ENCODE measurements around the gene CCNG2. TPM values are rescaled to one million over a fixed set of nuclear protein-coding genes. Genes with fewer than 3 reads are reported as not detected.
A peak's percentile ranks its signal among the peaks of the same experiment; 100 is the strongest.

CCNG2 gene
- total RNA-seq, 3 donors from 2014 or later (not counting 1 experiment from before 2014, with no cell fraction given): 35.5 to 91.5 (median 40.6) TPM

DNA sequence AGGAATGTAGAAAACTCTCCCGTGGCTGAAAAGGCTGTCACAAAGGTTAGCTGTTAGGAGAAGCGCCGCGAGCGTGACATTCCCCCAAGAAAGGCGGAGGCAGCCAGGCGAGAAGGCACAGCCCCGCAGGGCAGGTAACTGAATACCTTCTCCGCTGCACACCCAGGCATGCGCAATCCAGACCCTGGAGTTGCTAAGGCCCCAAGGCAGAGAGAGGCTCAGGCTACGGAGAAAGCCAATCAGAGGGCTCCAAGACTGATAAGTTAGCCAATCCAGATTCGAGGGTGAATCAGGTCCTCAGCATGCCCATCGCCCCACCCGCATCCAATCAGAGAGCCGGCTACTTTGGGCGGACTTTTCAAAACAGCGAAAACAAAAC lies 485 bp upstream of the CCNG2 start:
- 0% methylated on average over 17 of the region's 17 CpGs for WGBS (ENCODE audit: insufficient coverage)
- H3K27me3 Mint-ChIP-seq (ENCODE audit: low read depth in 2 of 2): no peaks in the 10 kb centered on the region
- DNase-seq (peak; percentile 98 to 99), ATAC-seq (peak; percentile 90 to 95 (median 90))
- peaks cover 20% of the 10 kb centered on the region for H3K4me1 ChIP-seq (ENCODE audit: control insufficient read depth, insufficient read depth, low read length)
- peaks cover 16 to 21% of the 10 kb centered on the region in 2 donors for H3K4me1 Mint-ChIP-seq
- H3K27ac Mint-ChIP-seq: peak overlapping the region; percentile 93 to 96
- no peaks in the 10 kb centered on the region for H3K9me3 ChIP-seq (ENCODE audit: control insufficient read depth, insufficient read depth, low read length)
- intact Hi-C loops (cut with micrococcal nuclease): loop anchor here (1.0 to 10.0 kb wide), 5 partner anchors 59 to 1012 kb away; partner anchors contain the start of genes NUP54 and SEPTIN11
- no peaks in the 10 kb centered on the region for H3K27me3 ChIP-seq (ENCODE audit: control insufficient read depth, insufficient read depth, low read length)
- TF ChIP-seq, protein P1, sequence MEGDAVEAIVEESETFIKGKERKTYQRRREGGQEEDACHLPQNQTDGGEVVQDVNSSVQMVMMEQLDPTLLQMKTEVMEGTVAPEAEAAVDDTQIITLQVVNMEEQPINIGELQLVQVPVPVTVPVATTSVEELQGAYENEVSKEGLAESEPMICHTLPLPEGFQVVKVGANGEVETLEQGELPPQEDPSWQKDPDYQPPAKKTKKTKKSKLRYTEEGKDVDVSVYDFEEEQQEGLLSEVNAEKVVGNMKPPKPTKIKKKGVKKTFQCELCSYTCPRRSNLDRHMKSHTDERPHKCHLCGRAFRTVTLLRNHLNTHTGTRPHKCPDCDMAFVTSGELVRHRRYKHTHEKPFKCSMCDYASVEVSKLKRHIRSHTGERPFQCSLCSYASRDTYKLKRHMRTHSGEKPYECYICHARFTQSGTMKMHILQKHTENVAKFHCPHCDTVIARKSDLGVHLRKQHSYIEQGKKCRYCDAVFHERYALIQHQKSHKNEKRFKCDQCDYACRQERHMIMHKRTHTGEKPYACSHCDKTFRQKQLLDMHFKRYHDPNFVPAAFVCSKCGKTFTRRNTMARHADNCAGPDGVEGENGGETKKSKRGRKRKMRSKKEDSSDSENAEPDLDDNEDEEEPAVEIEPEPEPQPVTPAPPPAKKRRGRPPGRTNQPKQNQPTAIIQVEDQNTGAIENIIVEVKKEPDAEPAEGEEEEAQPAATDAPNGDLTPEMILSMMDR (IDR thresholded peaks at IDR 0.05): no peak
- no peaks in the 10 kb centered on the region for H3K36me3 Mint-ChIP-seq
- H3K4me3 Mint-ChIP-seq: peak overlapping the region; percentile 98
- peak overlapping the region; percentile 75 for H3K27ac ChIP-seq (ENCODE audit: low read length)
- peak overlapping the region; percentile 98 for H3K4me3 ChIP-seq (ENCODE audit: low read length)
- H3K9me3 Mint-ChIP-seq: no peaks in the 10 kb centered on the region
- H3K36me3 ChIP-seq (ENCODE audit: control insufficient read depth, insufficient read depth, low read length): peaks cover 14% of the 10 kb centered on the region

DNA sequence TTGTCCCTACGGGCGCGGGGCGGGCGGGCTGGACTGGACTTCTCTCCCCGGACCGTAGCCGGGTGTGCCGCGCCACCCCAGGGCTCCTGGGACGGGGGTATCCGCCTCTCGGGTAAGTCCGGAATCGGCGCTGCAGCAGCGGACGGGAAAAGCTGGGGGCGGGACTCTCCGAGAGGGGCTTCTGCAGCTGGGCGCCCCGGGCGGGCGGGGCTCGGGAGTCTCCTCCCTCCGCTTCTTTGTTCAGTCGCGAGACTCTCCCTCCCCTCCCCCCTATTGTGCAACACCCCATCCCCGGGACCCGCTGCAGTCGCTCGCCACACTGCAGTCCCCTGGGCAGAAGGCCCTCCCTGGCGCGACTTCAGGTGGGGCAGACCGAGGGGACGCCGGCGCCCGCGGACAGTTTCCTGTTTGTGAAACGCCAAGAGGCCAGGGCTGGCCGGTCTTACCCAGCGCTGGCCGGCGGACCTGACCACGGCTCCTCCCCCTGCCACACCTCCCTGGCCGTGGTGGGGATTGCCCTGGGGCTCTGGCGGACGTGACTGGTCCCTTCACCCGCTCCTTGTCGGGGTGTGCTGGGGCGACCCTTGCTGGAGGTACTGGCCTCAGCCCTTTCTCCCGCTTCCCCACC lies 966 bp downstream of the CCNG2 start:
- no peaks in the 10 kb centered on the region for H3K27me3 Mint-ChIP-seq (ENCODE audit: low read depth in 2 of 2)
- peak; percentile 49 to 73 (median 55) for ATAC-seq
- TF ChIP-seq, protein P1 (IDR thresholded peaks at IDR 0.05): no peak

DNA sequence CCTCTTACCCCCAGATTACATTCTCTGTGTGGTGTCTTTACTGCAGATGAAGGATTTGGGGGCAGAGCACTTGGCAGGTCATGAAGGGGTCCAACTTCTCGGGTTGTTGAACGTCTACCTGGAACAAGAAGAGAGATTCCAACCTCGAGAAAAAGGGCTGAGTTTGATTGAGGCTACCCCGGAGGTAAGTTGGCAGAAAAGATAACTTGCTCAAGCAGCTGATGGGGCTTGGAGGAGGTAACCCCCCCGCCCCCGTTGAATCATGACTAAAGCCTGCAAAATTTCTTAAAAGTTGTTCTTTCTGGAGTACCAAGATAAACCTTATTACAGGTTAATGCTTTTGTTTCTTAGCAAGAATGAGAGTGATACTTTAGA lies 1.5 kb downstream of the CCNG2 start:
- peak overlapping the region; percentile 98 for H3K4me3 ChIP-seq (ENCODE audit: low read length)
- 11% methylated on average over 6 of the region's 6 CpGs for WGBS (ENCODE audit: insufficient coverage)
- no peaks in the 10 kb centered on the region for H3K9me3 Mint-ChIP-seq
- no peaks in the 10 kb centered on the region for H3K9me3 ChIP-seq (ENCODE audit: control insufficient read depth, insufficient read depth, low read length)
- peak overlapping the region; percentile 98 for H3K4me3 Mint-ChIP-seq
- H3K4me1 ChIP-seq (ENCODE audit: control insufficient read depth, insufficient read depth, low read length): peaks cover 15% of the 10 kb centered on the region
- peak overlapping the region; percentile 75 for H3K27ac ChIP-seq (ENCODE audit: low read length)
- H3K36me3 ChIP-seq (ENCODE audit: control insufficient read depth, insufficient read depth, low read length): peaks cover 30% of the 10 kb centered on the region
- ATAC-seq (no peak), DNase-seq (no peak)
- intact Hi-C loops (cut with micrococcal nuclease): loop anchor here (1.0 to 10.0 kb wide), 4 partner anchors 61 to 1014 kb away; partner anchors contain the start of gene NUP54
- peaks cover 30% of the 10 kb centered on the region in 2 donors for H3K4me1 Mint-ChIP-seq
- peak overlapping the region; percentile 79 to 93 for H3K27ac Mint-ChIP-seq
- H3K36me3 Mint-ChIP-seq: peaks cover 8% of the 10 kb centered on the region
- no peaks in the 10 kb centered on the region for H3K27me3 Mint-ChIP-seq (ENCODE audit: low read depth in 2 of 2)
- TF ChIP-seq, protein P1 (IDR thresholded peaks at IDR 0.05): no peak
- no peaks in the 10 kb centered on the region for H3K27me3 ChIP-seq (ENCODE audit: control insufficient read depth, insufficient read depth, low read length)

More for the DNA sequence above, 966 bp downstream of the CCNG2 start:
- intact Hi-C loops (cut with micrococcal nuclease): loop anchor here (1.0 to 10.0 kb wide), 5 partner anchors 61 to 1013 kb away; partner anchors contain the start of genes NUP54 and SEPTIN11
- Histone ChIP-seq H3K27me3 (ENCODE audit: control insufficient read depth, insufficient read depth, low read length) (no peaks in the 10 kb centered on the region), H3K27ac (ENCODE audit: low read length) (peak overlapping the region; percentile 75), H3K4me1 (ENCODE audit: control insufficient read depth, insufficient read depth, low read length) (peaks cover 19% of the 10 kb centered on the region), H3K36me3 (ENCODE audit: control insufficient read depth, insufficient read depth, low read length) (peaks cover 28% of the 10 kb centered on the region), H3K4me3 (ENCODE audit: low read length) (peak overlapping the region; percentile 98), H3K9me3 (ENCODE audit: control insufficient read depth, insufficient read depth, low read length) (no peaks in the 10 kb centered on the region)
- H3K27ac Mint-ChIP-seq: peak overlapping the region; percentile 93 to 96
- H3K4me1 Mint-ChIP-seq: peaks cover 25% of the 10 kb centered on the region in 2 donors
- peaks cover 3% of the 10 kb centered on the region for H3K36me3 Mint-ChIP-seq
- H3K9me3 Mint-ChIP-seq: no peaks in the 10 kb centered on the region
- DNase-seq: peak; percentile 75 to 81
- under 1% methylated on average over 52 of the region's 53 CpGs for WGBS (ENCODE audit: insufficient coverage)
- H3K4me3 Mint-ChIP-seq: peak overlapping the region; percentile 98
